Psoas muscle (tissue), 8 donors: Measurements from ENCODE around the gene CES2. TPM values are rescaled to one million over a fixed set of nuclear protein-coding genes. Genes with fewer than 3 reads are reported as not detected.
"Not testable (repeated sequence)": the region's sequence is repeated elsewhere in the genome, so short reads cannot be mapped to it uniquely, and the experiment has no call there.

ENCODE experiments used
- ATAC-seq, 4 donors: fragments of 200-7000 bp; cut with Tn5 transposase; one replicate each; pipeline ENCODE4 v1.9.1; 2020; ENCODE audit warnings: moderate library complexity in 3 of 4, mild to moderate bottlenecking in 2 of 4
- DNase-seq, 2 donors: peaks; one replicate each; pipeline ENCODE4 v3.0.0-alpha.2; 2020
- H3K27ac ChIP-seq: fragments of 200-600 bp; one replicate; pipeline ENCODE4 v1.8.0; 2022
- H3K27me3 ChIP-seq, 3 donors: fragments of 200-600 bp in 1 of 3; one replicate each; pipeline versions ENCODE4 v1.6.1 to v1.8.0; 2013 to 2022; ENCODE audit warnings: low read length in 2 of 3, mild to moderate bottlenecking in 2 of 3, moderate library complexity in 1 of 3; ENCODE audit not compliant: insufficient read depth in 3 of 3
- H3K36me3 ChIP-seq, 2 donors: fragments of 200-600 bp in 1 of 2; one replicate each; pipeline versions ENCODE4 v1.6.1 to v1.8.0; 2013 to 2022; ENCODE audit warnings: low read depth in 1 of 2, mild to moderate bottlenecking in 1 of 2, moderate library complexity in 1 of 2; ENCODE audit not compliant: insufficient read depth in 1 of 2
- H3K4me1 ChIP-seq: fragments of 200-600 bp; one replicate; pipeline ENCODE4 v1.8.0; 2022
- H3K4me3 ChIP-seq: fragments of 200-600 bp; one replicate; pipeline ENCODE4 v1.8.0; 2022; ENCODE audit warnings: mild to moderate bottlenecking
- H3K9me3 ChIP-seq: fragments of 200-600 bp; one replicate; pipeline ENCODE4 v1.8.0; 2022
- CTCF ChIP-seq: fragments of 200-600 bp; IDR thresholded peaks from one replicate; pipeline ENCODE4 v1.8.0; 2022; ENCODE audit warnings: antibody characterized with exemption
- WGBS, 3 donors: extraction: QIAGEN DNeasy Blood & Tissue Kit; methylation state at CpG; one replicate each; pipeline versions ENCODE4 v1.1.6 to v1.1.7; 2013; 5-methylcytosine and 5-hydroxymethylcytosine counted together
- intact Hi-C, 2 donors: fragments of 100-400 bp; cut with DNase I; formaldehyde crosslinking; loops; one replicate each; pipeline versions ENCODE4 v1.11.0 to v1.14.2; 2022
- polyA plus RNA-seq, 3 donors: library from polyadenylated mRNA; stranded (reverse); fragments of 200-250 nt; gene quantifications; one replicate each; pipeline ENCODE4 v1.2.3, GENCODE V29; 2013
- total RNA-seq, 4 donors: library from RNA; stranded (reverse); fragmentation: NEBNext Ultra II Directional in 2 of 4; extraction: Animal tissue kit (Norgen Biotek cat#: 25700) in 2 of 4; gene quantifications; one replicate each; pipeline versions ENCODE4 v1.2.1 to v1.2.4, GENCODE V29; 2021 to 2023
- donor health status: healthy with polysubstance abuse.
- donor health status: DM: no; HTN: no; CAD: no; lungs with moderate emphysema.
- donor health status: Bipolar disorder and iron deficiency.
- donor health status: healthy.
- donor health status: DM: yes; HTN: yes; CAD: no.
- donor health status: DM: no; HTN: no; CAD: no.
- donor health status: DM: no; HTN: no; CAD: no.
- donor health status: DM: yes; HTN: yes; CAD: no.

CES2 gene
- total and polyA plus RNA-seq, 7 donors = 12.8 to 92.8 (median 22.7) TPM

DNA sequence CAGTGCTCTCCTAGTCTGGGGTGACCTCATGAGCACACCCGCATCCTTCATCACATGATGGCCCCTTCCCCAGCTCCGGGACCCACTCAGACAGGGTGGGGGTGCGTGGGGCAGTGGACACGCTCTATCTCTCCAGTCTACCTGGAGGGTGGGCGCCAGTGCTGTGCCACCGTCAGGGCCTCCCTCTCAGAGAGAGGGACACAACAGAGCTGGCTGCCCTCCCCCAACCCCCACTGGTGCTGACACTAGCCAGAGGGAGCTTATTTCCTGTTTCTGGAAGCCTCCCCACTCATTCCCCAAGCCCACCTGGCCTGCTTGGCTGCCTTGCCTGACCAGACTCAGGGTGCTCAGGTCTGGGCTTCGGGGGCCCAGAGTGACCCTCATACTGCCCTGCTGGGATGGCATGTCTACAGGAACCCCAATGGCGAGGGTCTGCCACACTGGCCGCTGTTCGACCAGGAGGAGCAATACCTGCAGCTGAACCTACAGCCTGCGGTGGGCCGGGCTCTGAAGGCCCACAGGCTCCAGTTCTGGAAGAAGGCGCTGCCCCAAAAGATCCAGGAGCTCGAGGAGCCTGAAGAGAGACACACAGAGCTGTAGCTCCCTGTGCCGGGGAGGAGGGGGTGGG lies 8.2 kb downstream of the CES2 start:
- Histone ChIP-seq H3K27me3 (no peaks in the 10 kb centered on the region), H3K9me3 (no peaks in the 10 kb centered on the region), H3K4me1 (no peaks in the 10 kb centered on the region), H3K27ac (peak overlapping the region; percentile 16), H3K4me3 (no peak overlapping the region), H3K36me3 (peaks cover 3 to 61% of the 10 kb centered on the region in 2 donors)
- peak in 1 of 2 donors; percentile 36 for DNase-seq
- ATAC-seq = no peak
- TF ChIP-seq CTCF = no peak
- intact Hi-C loops = no loop called here
- WGBS, 3 donors = 88 to 92% (median 90%) methylated on average over 15 of the region's 15 CpGs

DNA sequence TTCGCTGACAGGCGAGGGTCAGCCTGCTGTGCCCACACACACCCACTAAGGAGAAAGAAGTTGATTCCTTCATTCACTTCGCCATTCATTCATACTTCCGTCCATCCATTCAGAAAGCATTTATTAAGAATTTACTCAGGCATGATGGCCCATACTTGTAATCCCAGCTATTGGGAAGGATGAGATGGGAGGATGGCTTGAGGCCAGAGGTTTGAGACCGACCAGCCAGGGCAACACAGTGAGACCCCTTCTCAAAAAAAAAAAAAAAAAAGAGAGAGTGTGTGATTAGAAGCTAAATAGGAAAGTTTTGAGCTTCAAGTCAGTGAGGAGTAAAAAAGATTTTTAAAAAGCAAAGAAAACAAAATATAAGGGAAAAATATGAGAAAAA lies 8.7 kb downstream of the CES2 start:
- ATAC-seq = no peak
- H3K36me3 ChIP-seq = peaks cover 3 to 56% of the 10 kb centered on the region in 2 donors

GRCh38 chr16:66944971-66945370 lies 9.7 kb downstream of the CES2 start:
- H3K9me3 ChIP-seq, H3K4me3 ChIP-seq, DNase-seq, H3K4me1 ChIP-seq, ATAC-seq, H3K27me3 ChIP-seq: not testable (repeated sequence)
- intact Hi-C loops = loop anchor here in 1 of 2 donors (5.0 kb wide), 1 partner anchor 48 kb away; no protein-coding TSS in a partner anchor
- Histone ChIP-seq H3K27ac (peak overlapping the region; percentile 9), H3K36me3 (peaks cover 3 to 47% of the 10 kb centered on the region in 2 donors)
- WGBS, 3 donors = 72 to 83% (median 73%) methylated on average over 9 of the region's 9 CpGs

More for the DNA sequence above, 8.7 kb downstream of the CES2 start:
- no peak overlapping the region for H3K4me3 ChIP-seq
- DNase-seq = no peak
- TF ChIP-seq CTCF = no peak
- H3K4me1 ChIP-seq = no peaks in the 10 kb centered on the region
- H3K27me3 ChIP-seq = no peaks in the 10 kb centered on the region
- peak overlapping the region; percentile 16 for H3K27ac ChIP-seq
- intact Hi-C loops = no loop called here
- H3K9me3 ChIP-seq = no peaks in the 10 kb centered on the region
- 82 to 87% (median 87%) methylated on average over 5 of the region's 5 CpGs for whole genome bisulfite sequencing, 3 donors

DNA sequence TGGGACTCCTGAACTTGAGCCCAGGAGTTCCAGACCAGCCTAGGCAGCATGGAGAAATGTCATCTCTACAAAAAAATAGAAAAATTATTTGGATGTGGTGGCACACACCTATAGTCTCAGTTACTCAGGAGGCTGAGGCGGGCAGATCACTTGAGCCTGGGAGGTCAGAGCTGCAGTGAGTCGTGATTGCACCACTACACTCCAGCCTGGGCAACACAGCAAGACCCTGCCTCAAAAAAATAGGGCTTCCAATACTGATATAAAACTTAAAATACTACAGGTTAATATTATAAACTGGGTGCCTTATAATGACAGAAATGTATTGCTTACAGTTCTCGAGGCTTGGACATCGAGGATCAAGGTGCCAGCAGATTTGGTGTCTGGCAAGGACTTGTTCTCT lies 10.6 kb downstream of the CES2 start:
- intact Hi-C loops = loop anchor here in 1 of 2 donors (5.0 kb wide), 1 partner anchor 49 kb away; no protein-coding TSS in a partner anchor
- Histone ChIP-seq H3K9me3 (no peaks in the 10 kb centered on the region), H3K4me3 (no peak overlapping the region), H3K27me3 (no peaks in the 10 kb centered on the region), H3K4me1 (no peaks in the 10 kb centered on the region), H3K36me3 (peaks cover 3 to 37% of the 10 kb centered on the region in 2 donors), H3K27ac (no peak overlapping the region)
- DNase-seq = no peak
- no peak for ATAC-seq
- TF ChIP-seq CTCF = no peak
- WGBS, 3 donors = 71 to 86% (median 72%) methylated on average over 4 of the region's 4 CpGs

- 64 to 72% (median 67%) methylated on average over 7 of the region's 7 CpGs for WGBS, 3 donors
Measured at GRCh38 chr16:66946541-66946940, 11.2 kb downstream of the CES2 start.

More at GRCh38 chr16:66946541-66946940, 11.2 kb downstream of the CES2 start:
- H3K9me3 ChIP-seq = peaks cover 5% of the 10 kb centered on the region
- intact Hi-C loops = loop anchor here in 1 of 2 donors (5.0 kb wide), 1 partner anchor 49 kb away; no protein-coding TSS in a partner anchor
- no peaks in the 10 kb centered on the region for H3K27me3 ChIP-seq
- H3K36me3 ChIP-seq = peaks cover 3 to 31% of the 10 kb centered on the region in 2 donors
- H3K27ac ChIP-seq = no peak overlapping the region
- H3K4me1 ChIP-seq = no peaks in the 10 kb centered on the region
- TF ChIP-seq CTCF = no peak
- DNase-seq (no peak), ATAC-seq (no peak)
- no peak overlapping the region for H3K4me3 ChIP-seq
